HT-29 (cell line): ENCODE data around the gene SLC8A3. TPM values are rescaled to one million over a fixed set of nuclear protein-coding genes. Genes with fewer than 3 reads are reported as not detected.
"Not testable (repeated sequence)": the region's sequence is repeated elsewhere in the genome, so short reads cannot be mapped to it uniquely, and the experiment has no call there.

Experiments used
- DNase-seq: peaks from one replicate; pipeline ENCODE4 v3.0.0-alpha.2; 2015; ENCODE audit warnings: low spot score
- total RNA-seq: library from RNA; depleted of rRNA; stranded (reverse); fragments of >200 nt; shearing (Covaris generic); gene quantifications from 2 replicates; pipeline ENCODE4 v1.2.3, GENCODE V29; 2014; rRNA removed

Gene SLC8A3
- not detected in 2 replicates for total RNA-seq

GRCh38 chr14:70188659-70189455 is at the start of gene SLC8A3:
SLC8A3 (minus strand) TSS chr14:70188951; CDS start chr14:70168422, 20,529 bp downstream.
- no peak for DNase-seq

- no peak for DNase-seq
Observed at GRCh38 chr14:70237710-70238109, 49.0 kb upstream of the SLC8A3 start.

GRCh38 chr14:70234066-70234950 is 45.6 kb upstream of the SLC8A3 start:
- DNase-seq: no peak

- not testable (repeated sequence) for DNase-seq
Observed at GRCh38 chr14:70231756-70232544, 43.2 kb upstream of the SLC8A3 start.

GRCh38 chr14:70229877-70230640 is 41.3 kb upstream of the SLC8A3 start:
- DNase-seq: not testable (repeated sequence)

GRCh38 chr14:70213721-70214282 is 25.1 kb upstream of the SLC8A3 start:
- DNase-seq: no peak

GRCh38 chr14:70212752-70213151 is 24.0 kb upstream of the SLC8A3 start:
- no peak for DNase-seq

- no peak for DNase-seq
Observed at GRCh38 chr14:70208380-70208779, 19.6 kb upstream of the SLC8A3 start.

GRCh38 chr14:70203686-70204085 is 14.9 kb upstream of the SLC8A3 start:
- DNase-seq: no peak

- DNase-seq: no peak
Observed at GRCh38 chr14:70201994-70202393, 13.2 kb upstream of the SLC8A3 start.

- no peak for DNase-seq
Observed at GRCh38 chr14:70193396-70193795, 4.6 kb upstream of the SLC8A3 start.

GRCh38 chr14:70192915-70193314 is 4.2 kb upstream of the SLC8A3 start:
- no peak for DNase-seq

- DNase-seq: no peak
Observed at GRCh38 chr14:70190156-70190555, 1.4 kb upstream of the SLC8A3 start.

GRCh38 chr14:70189456-70190077 is 816 bp upstream of the SLC8A3 start:
- no peak for DNase-seq

- DNase-seq: no peak
Observed at GRCh38 chr14:70188322-70188658, 461 bp downstream of the SLC8A3 start.

GRCh38 chr14:70186900-70187451 is 1.8 kb downstream of the SLC8A3 start:
- DNase-seq: no peak

GRCh38 chr14:70183991-70184390 is 4.8 kb downstream of the SLC8A3 start:
- no peak for DNase-seq

- DNase-seq: no peak
Observed at GRCh38 chr14:70181276-70181675, 7.5 kb downstream of the SLC8A3 start.

- DNase-seq: no peak
Observed at GRCh38 chr14:70180718-70181117, 8.0 kb downstream of the SLC8A3 start.
